Measurements from ENCODE around the gene TMEM255B.
"Not testable (repeated sequence)": the region's sequence is repeated elsewhere in the genome, so short reads cannot be mapped to it uniquely, and the experiment has no call there.

TMEM255B gene

GRCh38 chr13:113827021-113827420, 68.0 kb downstream of the TMEM255B start:
- Histone ChIP-seq H3K9me2 (replicated peaks; ENCODE audit: low read depth, low read length) (no peaks in the 10 kb centered on the region), H3F3A (ENCODE audit: low read depth) (no peaks in the 10 kb centered on the region), H3K9me3 (ENCODE audit: insufficient read depth, low read depth, low read length) (no peaks in the 10 kb centered on the region; the same call in 1 of the 2 replicates), H3K4me1 (ENCODE audit: insufficient read depth, low read length, poor library complexity, severe bottlenecking) (no peaks in the 10 kb centered on the region), H3K4me3 (ENCODE audit: low read length, poor library complexity, severe bottlenecking) (no peak overlapping the region), H3K9ac (ENCODE audit: low read depth, low read length, poor library complexity, severe bottlenecking) (no peak overlapping the region), H3K4me2 (ENCODE audit: low read depth, low read length, poor library complexity, severe bottlenecking) (no peak overlapping the region), H3K36me3 (ENCODE audit: insufficient read depth, low read length) (no peaks in the 10 kb centered on the region), H3K27me3 (ENCODE audit: insufficient read depth, low read length, poor library complexity, severe bottlenecking) (no peaks in the 10 kb centered on the region), H4K20me1 (ENCODE audit: insufficient read depth, low read length, poor library complexity, severe bottlenecking) (no peaks in the 10 kb centered on the region), H3K79me2 (ENCODE audit: insufficient read depth, low read length) (no peaks in the 10 kb centered on the region), H2AFZ (ENCODE audit: low read length) (no peak overlapping the region)
- TF ChIP-seq EZH2phosphoT487 (IDR thresholded peaks at IDR 0.05; ENCODE audit: borderline replicate concordance) (no peak), CTCF (conservative IDR thresholded peaks at IDR 0.05; ENCODE audit: low read length) (no peak)

- no peaks in the 10 kb centered on the region for H3K36me3 ChIP-seq (ENCODE audit: insufficient read depth, low read length)
Measured at GRCh38 chr13:113828282-113828825, 69.3 kb downstream of the TMEM255B start.

GRCh38 chr13:113830426-113830950, 71.5 kb downstream of the TMEM255B start:
- not testable (repeated sequence) for H3K36me3 ChIP-seq (ENCODE audit: insufficient read depth, low read length); H3K27me3 ChIP-seq (ENCODE audit: insufficient read depth, low read length, poor library complexity, severe bottlenecking); H3F3A ChIP-seq (ENCODE audit: low read depth); H3K4me2 ChIP-seq (ENCODE audit: low read depth, low read length, poor library complexity, severe bottlenecking); H3K9ac ChIP-seq (ENCODE audit: low read depth, low read length, poor library complexity, severe bottlenecking); H3K9me3 ChIP-seq (ENCODE audit: insufficient read depth, low read depth, low read length); H3K4me1 ChIP-seq (ENCODE audit: insufficient read depth, low read length, poor library complexity, severe bottlenecking); H3K4me3 ChIP-seq (ENCODE audit: low read length, poor library complexity, severe bottlenecking); H3K9me2 ChIP-seq (replicated peaks; ENCODE audit: low read depth, low read length); H3K79me2 ChIP-seq (ENCODE audit: insufficient read depth, low read length); H4K20me1 ChIP-seq (ENCODE audit: insufficient read depth, low read length, poor library complexity, severe bottlenecking); H2AFZ ChIP-seq (ENCODE audit: low read length)

More at GRCh38 chr13:113828282-113828825, 69.3 kb downstream of the TMEM255B start:
- no peaks in the 10 kb centered on the region for H3K27me3 ChIP-seq (ENCODE audit: insufficient read depth, low read length, poor library complexity, severe bottlenecking)
- no peak overlapping the region for H3K9ac ChIP-seq (ENCODE audit: low read depth, low read length, poor library complexity, severe bottlenecking)
- H3K4me1 ChIP-seq (ENCODE audit: insufficient read depth, low read length, poor library complexity, severe bottlenecking), result no peaks in the 10 kb centered on the region
- no peaks in the 10 kb centered on the region for H3F3A ChIP-seq (ENCODE audit: low read depth)
- H4K20me1 ChIP-seq (ENCODE audit: insufficient read depth, low read length, poor library complexity, severe bottlenecking), result no peaks in the 10 kb centered on the region
- no peak overlapping the region for H3K4me3 ChIP-seq (ENCODE audit: low read length, poor library complexity, severe bottlenecking)
- no peak for TF ChIP-seq CTCF (conservative IDR thresholded peaks at IDR 0.05; ENCODE audit: low read length)
- TF ChIP-seq EZH2phosphoT487 (IDR thresholded peaks at IDR 0.05; ENCODE audit: borderline replicate concordance), result no peak
- no peaks in the 10 kb centered on the region for H3K9me2 ChIP-seq (replicated peaks; ENCODE audit: low read depth, low read length)
- H3K79me2 ChIP-seq (ENCODE audit: insufficient read depth, low read length), result no peaks in the 10 kb centered on the region
- no peaks in the 10 kb centered on the region; the same call in 1 of the 2 replicates for H3K9me3 ChIP-seq (ENCODE audit: insufficient read depth, low read depth, low read length)
- no peak overlapping the region for H3K4me2 ChIP-seq (ENCODE audit: low read depth, low read length, poor library complexity, severe bottlenecking)
- no peak overlapping the region for H2AFZ ChIP-seq (ENCODE audit: low read length)

GRCh38 chr13:113831061-113831460, 72.0 kb downstream of the TMEM255B start:
- Histone ChIP-seq H3K4me3 (ENCODE audit: low read length, poor library complexity, severe bottlenecking) (no peak overlapping the region), H3K9ac (ENCODE audit: low read depth, low read length, poor library complexity, severe bottlenecking) (no peak overlapping the region), H3K9me3 (ENCODE audit: insufficient read depth, low read depth, low read length) (no peaks in the 10 kb centered on the region; the same call in 1 of the 2 replicates), H3F3A (ENCODE audit: low read depth) (no peaks in the 10 kb centered on the region), H3K4me1 (ENCODE audit: insufficient read depth, low read length, poor library complexity, severe bottlenecking) (no peaks in the 10 kb centered on the region), H3K4me2 (ENCODE audit: low read depth, low read length, poor library complexity, severe bottlenecking) (no peak overlapping the region), H3K36me3 (ENCODE audit: insufficient read depth, low read length) (no peaks in the 10 kb centered on the region), H3K27me3 (ENCODE audit: insufficient read depth, low read length, poor library complexity, severe bottlenecking) (no peaks in the 10 kb centered on the region), H3K9me2 (replicated peaks; ENCODE audit: low read depth, low read length) (no peaks in the 10 kb centered on the region), H2AFZ (ENCODE audit: low read length) (no peak overlapping the region), H4K20me1 (ENCODE audit: insufficient read depth, low read length, poor library complexity, severe bottlenecking) (no peaks in the 10 kb centered on the region), H3K79me2 (ENCODE audit: insufficient read depth, low read length) (no peaks in the 10 kb centered on the region)
- TF ChIP-seq EZH2phosphoT487 (IDR thresholded peaks at IDR 0.05; ENCODE audit: borderline replicate concordance) (no peak), CTCF (conservative IDR thresholded peaks at IDR 0.05; ENCODE audit: low read length) (no peak)
